Panc1 (cell line): ENCODE results near the gene SLC22A23.

Experiments used
- CTCF ChIP-seq: fragments of 450-650 bp; IDR thresholded peaks from 2 replicates; pipeline ENCODE4 v1.5.1; 2017; ENCODE audit warnings: mild to moderate bottlenecking
- POLR2AphosphoS5 ChIP-seq: IDR thresholded peaks from 2 replicates; pipeline ENCODE4 v1.6.1; 2012; ENCODE audit warnings: mild to moderate bottlenecking, low read depth, low read length, moderate library complexity
- REST ChIP-seq, 2 experiments: IDR thresholded peaks; 2 replicates each; pipeline ENCODE4 v1.6.1; 2011 to 2012; ENCODE audit warnings: low read depth in 2 of 2, control low read depth in 1 of 2, low read length in 1 of 2, mild to moderate bottlenecking in 1 of 2, moderate library complexity in 1 of 2; ENCODE audit not compliant: insufficient read depth in 1 of 2
- SIN3A ChIP-seq: IDR thresholded peaks from 2 replicates; pipeline ENCODE4 v1.6.1; 2012; ENCODE audit warnings: low read depth, mild to moderate bottlenecking, low read length, moderate library complexity, borderline replicate concordance; ENCODE audit not compliant: insufficient read depth
- TCF7L2 ChIP-seq: IDR thresholded peaks from 2 replicates; pipeline ENCODE4 v1.6.1; 2011; ENCODE audit warnings: mild to moderate bottlenecking, low read depth, low read length, inconsistent platforms

GRCh38 chr6:3499603-3500002 lies 42.8 kb upstream of the SLC22A23 start:
- TF ChIP-seq CTCF (no peak), REST (IDR thresholded peaks at IDR 0.05; ENCODE audit: insufficient read depth in 1 of 2, low read depth in 2 of 2, low read length in 1 of 2) (no peak), SIN3A (no peak), POLR2AphosphoS5 (no peak), TCF7L2 (no peak)
